HG03066 (cell line): Measurements from ENCODE around the gene AOAH.

ENCODE experiments used
- ATAC-seq: cut with Tn5 transposase; IDR thresholded peaks from one replicate; pipeline ENCODE4 v1.9.1; 2021; ENCODE audit warnings: low read depth; ENCODE audit not compliant: unreplicated experiment

AOAH gene

GRCh38 chr7:36638140-36638539, 86.2 kb downstream of the AOAH start:
- no peak for ATAC-seq

GRCh38 chr7:36637417-36637816, 86.9 kb downstream of the AOAH start:
- no peak for ATAC-seq

- ATAC-seq: no peak
These were observed 88.2 kb downstream of the AOAH start for GRCh38 chr7:36636126-36636525.

GRCh38 chr7:36635091-36635490, 89.2 kb downstream of the AOAH start:
- ATAC-seq: no peak

GRCh38 chr7:36633377-36633776, 90.9 kb downstream of the AOAH start:
- no peak for ATAC-seq

- ATAC-seq: no peak
These were observed 94.1 kb downstream of the AOAH start for GRCh38 chr7:36630112-36630650.

GRCh38 chr7:36629351-36629750, 94.9 kb downstream of the AOAH start:
- no peak for ATAC-seq

- no peak for ATAC-seq
These were observed 96.5 kb downstream of the AOAH start for GRCh38 chr7:36627836-36628235.

GRCh38 chr7:36626111-36626510, 98.2 kb downstream of the AOAH start:
- no peak for ATAC-seq

- no peak for ATAC-seq
These were observed 99.0 kb downstream of the AOAH start for GRCh38 chr7:36625247-36625646.

GRCh38 chr7:36623247-36623646, 101.0 kb downstream of the AOAH start:
- no peak for ATAC-seq

- no peak for ATAC-seq
These were observed 102.9 kb downstream of the AOAH start for GRCh38 chr7:36621396-36621795.

GRCh38 chr7:36620166-36620708, 104.1 kb downstream of the AOAH start:
- no peak for ATAC-seq

GRCh38 chr7:36617408-36617807, 106.9 kb downstream of the AOAH start:
- ATAC-seq: no peak

GRCh38 chr7:36615852-36616540, 108.3 kb downstream of the AOAH start:
- ATAC-seq: no peak

- ATAC-seq: no peak
These were observed 109.3 kb downstream of the AOAH start for GRCh38 chr7:36614959-36615358.

GRCh38 chr7:36613031-36613614, 111.2 kb downstream of the AOAH start:
- no peak for ATAC-seq

- ATAC-seq: no peak
These were observed 112.6 kb downstream of the AOAH start for GRCh38 chr7:36611703-36612102.

- no peak for ATAC-seq
These were observed 116.6 kb downstream of the AOAH start for GRCh38 chr7:36607721-36608095.

GRCh38 chr7:36606976-36607720, 117.1 kb downstream of the AOAH start:
- no peak for ATAC-seq
